Activated gamma-delta T cell treated with Interleukin-2 at 50 U/mL for 16 hours (primary cell): ENCODE results near the gene NEURL1.
"Not testable (repeated sequence)": the region's sequence is repeated elsewhere in the genome, so short reads cannot be mapped to it uniquely, and the experiment has no call there.

Source experiments
- DNase-seq: peaks from one replicate; pipeline ENCODE4 v3.0.0-alpha.2; 2020

The NEURL1 gene

GRCh38 chr10:103465411-103466179 is 27.9 kb upstream of the NEURL1 start:
- no peak for DNase-seq

GRCh38 chr10:103466734-103467133 is 26.8 kb upstream of the NEURL1 start:
- no peak for DNase-seq

- DNase-seq: no peak
These were observed 26.1 kb upstream of the NEURL1 start for GRCh38 chr10:103467406-103467805.

GRCh38 chr10:103469201-103469600 is 24.3 kb upstream of the NEURL1 start:
- DNase-seq: no peak

GRCh38 chr10:103470761-103471653 is 22.5 kb upstream of the NEURL1 start:
- DNase-seq: peak; percentile 85

- DNase-seq: no peak
These were observed 21.5 kb upstream of the NEURL1 start for GRCh38 chr10:103472005-103472404.

- no peak for DNase-seq
These were observed 20.2 kb upstream of the NEURL1 start for GRCh38 chr10:103473261-103473671.

- DNase-seq: no peak
These were observed 19.4 kb upstream of the NEURL1 start for GRCh38 chr10:103474077-103474476.

GRCh38 chr10:103475437-103475836 is 18.1 kb upstream of the NEURL1 start:
- DNase-seq: no peak

- DNase-seq: no peak
These were observed 17.3 kb upstream of the NEURL1 start for GRCh38 chr10:103476046-103476768.

GRCh38 chr10:103478671-103479070 is 14.8 kb upstream of the NEURL1 start:
- no peak for DNase-seq

GRCh38 chr10:103479135-103479534 is 14.4 kb upstream of the NEURL1 start, which contains the start of gene CALHM3:
Gene CALHM3 (minus strand): TSS chr10:103479240. CDS start chr10:103479032, 208 bp downstream.
- no peak for DNase-seq

GRCh38 chr10:103480521-103480920 is 13.0 kb upstream of the NEURL1 start:
- DNase-seq: no peak

- DNase-seq: peak; percentile 45
These were observed 11.5 kb upstream of the NEURL1 start for GRCh38 chr10:103481974-103482531.

- not testable (repeated sequence) for DNase-seq
These were observed 6.7 kb upstream of the NEURL1 start for GRCh38 chr10:103486635-103487409.

GRCh38 chr10:103487410-103487708 is 6.1 kb upstream of the NEURL1 start:
- no peak for DNase-seq

- no peak for DNase-seq
These were observed 2.6 kb upstream of the NEURL1 start for GRCh38 chr10:103490986-103491314.

GRCh38 chr10:103491729-103492364 is 1.7 kb upstream of the NEURL1 start:
- DNase-seq: no peak

- DNase-seq: no peak
These were observed 747 bp upstream of the NEURL1 start for GRCh38 chr10:103492655-103493261.

- DNase-seq: peak; percentile 33
These were observed 692 bp downstream of the NEURL1 start for GRCh38 chr10:103493916-103494877.
